NCI-H2227 treated with DMSO at 0.1 percent for 48 hours (cell line): Measurements from ENCODE around the gene CYP2C9.

Experiments used
- DNase-seq: peaks from one replicate; lab custom pipeline; 2025; lab: John Stamatoyannopoulos, UW

The CYP2C9 gene

DNA sequence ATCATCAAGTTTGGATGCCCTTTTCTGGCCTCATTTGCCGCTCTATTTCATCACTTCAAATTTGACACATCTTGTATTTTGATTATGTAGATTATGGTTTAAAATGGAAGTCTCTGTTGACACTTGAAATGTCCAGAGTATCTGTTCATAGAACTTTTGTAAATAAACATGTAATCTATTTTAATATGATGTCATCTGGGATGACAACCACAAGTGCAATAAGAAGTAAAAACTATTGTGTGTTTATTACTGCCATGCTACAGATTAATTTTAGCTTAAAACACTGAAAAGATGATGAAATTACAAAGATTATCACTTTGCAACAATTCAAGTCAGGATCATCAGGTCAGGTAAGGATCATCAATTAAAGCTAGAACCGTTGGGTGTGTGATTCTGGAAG, 100.8 kb downstream of the CYP2C9 start:
- DNase-seq = no peak
